ENCODE data around the gene CAPZA1.

The CAPZA1 gene

DNA sequence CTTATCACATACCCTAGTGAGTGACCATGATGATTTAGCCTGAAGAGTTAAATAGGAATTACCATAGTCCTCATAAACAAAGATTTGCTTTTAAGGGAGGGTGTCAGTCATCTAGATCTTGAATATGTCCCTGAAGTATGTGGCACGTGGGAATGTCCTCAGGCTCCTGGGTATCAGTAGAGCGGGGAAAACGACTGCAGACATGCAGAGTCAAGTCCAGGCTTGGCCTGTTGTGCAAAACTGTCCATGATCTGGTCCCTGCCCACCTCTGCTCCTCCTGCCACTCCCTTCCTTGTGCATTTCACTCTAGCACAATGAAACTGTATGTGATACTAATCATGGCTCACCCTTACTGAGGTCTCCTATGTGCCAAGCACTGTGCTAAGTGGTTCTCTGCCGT, 67.7 kb downstream of the CAPZA1 start:
- no peak overlapping the region for H3K4me3 Mint-ChIP-seq
- peaks cover 17% of the 10 kb centered on the region for H3K4me1 Mint-ChIP-seq
- H3K27me3 Mint-ChIP-seq (ENCODE audit: low read depth), result no peaks in the 10 kb centered on the region
- H3K27ac Mint-ChIP-seq, result no peak overlapping the region
- peaks cover 40% of the 10 kb centered on the region for H3K36me3 Mint-ChIP-seq (ENCODE audit: low read depth)
- TF ChIP-seq, protein P1, sequence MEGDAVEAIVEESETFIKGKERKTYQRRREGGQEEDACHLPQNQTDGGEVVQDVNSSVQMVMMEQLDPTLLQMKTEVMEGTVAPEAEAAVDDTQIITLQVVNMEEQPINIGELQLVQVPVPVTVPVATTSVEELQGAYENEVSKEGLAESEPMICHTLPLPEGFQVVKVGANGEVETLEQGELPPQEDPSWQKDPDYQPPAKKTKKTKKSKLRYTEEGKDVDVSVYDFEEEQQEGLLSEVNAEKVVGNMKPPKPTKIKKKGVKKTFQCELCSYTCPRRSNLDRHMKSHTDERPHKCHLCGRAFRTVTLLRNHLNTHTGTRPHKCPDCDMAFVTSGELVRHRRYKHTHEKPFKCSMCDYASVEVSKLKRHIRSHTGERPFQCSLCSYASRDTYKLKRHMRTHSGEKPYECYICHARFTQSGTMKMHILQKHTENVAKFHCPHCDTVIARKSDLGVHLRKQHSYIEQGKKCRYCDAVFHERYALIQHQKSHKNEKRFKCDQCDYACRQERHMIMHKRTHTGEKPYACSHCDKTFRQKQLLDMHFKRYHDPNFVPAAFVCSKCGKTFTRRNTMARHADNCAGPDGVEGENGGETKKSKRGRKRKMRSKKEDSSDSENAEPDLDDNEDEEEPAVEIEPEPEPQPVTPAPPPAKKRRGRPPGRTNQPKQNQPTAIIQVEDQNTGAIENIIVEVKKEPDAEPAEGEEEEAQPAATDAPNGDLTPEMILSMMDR (IDR thresholded peaks at IDR 0.05; ENCODE audit: unreplicated experiment in 3 of 3), result no peak
- no peaks in the 10 kb centered on the region for H3K9me3 Mint-ChIP-seq

DNA sequence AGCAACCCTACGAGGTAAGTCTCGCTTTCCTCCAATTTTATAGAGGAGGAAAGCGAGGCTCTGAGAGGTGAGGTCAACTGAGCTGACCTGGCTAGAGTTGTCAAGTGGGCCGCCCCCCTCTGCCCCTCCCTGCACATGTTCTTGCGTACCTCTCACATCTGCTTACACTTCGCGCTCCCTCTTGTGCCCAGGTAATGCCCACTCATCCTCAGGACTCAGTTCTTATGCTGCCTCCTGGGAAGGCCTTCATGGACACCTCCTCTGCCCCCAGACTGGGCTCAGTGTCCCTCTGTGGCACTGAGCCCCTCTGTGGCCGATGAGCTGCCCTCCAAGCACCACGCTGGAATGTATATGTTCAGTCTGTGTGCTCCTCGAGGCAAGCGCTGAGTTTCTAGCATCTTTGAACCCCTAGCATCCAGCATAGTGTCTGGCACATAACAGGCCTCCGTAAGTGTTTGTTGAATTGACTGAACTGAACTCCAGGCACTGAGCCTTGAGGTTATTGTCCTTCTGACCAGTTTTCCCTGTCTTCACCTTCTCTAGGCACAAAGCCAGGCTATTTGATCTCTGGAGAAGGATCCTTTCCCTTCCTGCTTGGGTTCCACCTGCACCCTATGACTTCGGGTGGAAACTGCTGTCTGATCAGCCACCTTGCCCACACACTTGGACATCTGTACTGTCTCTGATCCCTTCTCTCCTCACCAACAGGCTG, 68.3 kb downstream of the CAPZA1 start:
- H3K27me3 Mint-ChIP-seq (ENCODE audit: low read depth), result no peaks in the 10 kb centered on the region
- H3K4me1 Mint-ChIP-seq, result peaks cover 17% of the 10 kb centered on the region
- H3K4me3 Mint-ChIP-seq, result no peak overlapping the region
- peak overlapping the region; percentile 76 to 81 (median 77) for H3K27ac Mint-ChIP-seq
- H3K9me3 Mint-ChIP-seq, result no peaks in the 10 kb centered on the region
- H3K36me3 Mint-ChIP-seq (ENCODE audit: low read depth), result peaks cover 42% of the 10 kb centered on the region
- TF ChIP-seq, protein P1 (IDR thresholded peaks at IDR 0.05; ENCODE audit: unreplicated experiment in 3 of 3), result no peak

DNA sequence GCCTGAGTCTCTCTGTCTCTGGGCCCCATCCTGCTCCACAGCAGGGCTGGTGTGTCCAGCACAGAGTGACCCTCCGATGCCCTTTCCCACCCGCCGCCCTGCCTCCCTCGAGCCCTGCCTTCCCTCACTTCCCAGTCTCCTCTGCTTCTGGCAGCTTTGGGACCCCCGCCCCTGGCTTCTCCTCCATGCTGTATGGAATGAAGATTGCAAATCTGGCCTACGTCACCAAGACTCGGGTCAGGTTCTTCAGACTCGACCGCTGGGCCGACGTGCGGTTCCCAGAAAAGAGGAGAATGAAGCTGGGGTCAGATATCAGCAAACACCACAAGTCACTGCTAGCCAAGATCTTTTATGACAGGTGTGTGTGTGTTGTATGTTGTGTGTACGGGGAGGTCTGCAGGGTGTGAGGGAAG, 69.2 kb downstream of the CAPZA1 start:
- Mint-ChIP-seq H3K27me3 (ENCODE audit: low read depth) (no peaks in the 10 kb centered on the region), H3K9me3 (no peaks in the 10 kb centered on the region), H3K4me3 (peak overlapping the region in 2 of 3 experiments; percentile 3 to 17), H3K36me3 (ENCODE audit: low read depth) (peaks cover 44% of the 10 kb centered on the region), H3K27ac (peak overlapping the region; percentile 76 to 81 (median 77)), H3K4me1 (peaks cover 17% of the 10 kb centered on the region)
- TF ChIP-seq, protein P1 (IDR thresholded peaks at IDR 0.05; ENCODE audit: unreplicated experiment in 3 of 3), result no peak

DNA sequence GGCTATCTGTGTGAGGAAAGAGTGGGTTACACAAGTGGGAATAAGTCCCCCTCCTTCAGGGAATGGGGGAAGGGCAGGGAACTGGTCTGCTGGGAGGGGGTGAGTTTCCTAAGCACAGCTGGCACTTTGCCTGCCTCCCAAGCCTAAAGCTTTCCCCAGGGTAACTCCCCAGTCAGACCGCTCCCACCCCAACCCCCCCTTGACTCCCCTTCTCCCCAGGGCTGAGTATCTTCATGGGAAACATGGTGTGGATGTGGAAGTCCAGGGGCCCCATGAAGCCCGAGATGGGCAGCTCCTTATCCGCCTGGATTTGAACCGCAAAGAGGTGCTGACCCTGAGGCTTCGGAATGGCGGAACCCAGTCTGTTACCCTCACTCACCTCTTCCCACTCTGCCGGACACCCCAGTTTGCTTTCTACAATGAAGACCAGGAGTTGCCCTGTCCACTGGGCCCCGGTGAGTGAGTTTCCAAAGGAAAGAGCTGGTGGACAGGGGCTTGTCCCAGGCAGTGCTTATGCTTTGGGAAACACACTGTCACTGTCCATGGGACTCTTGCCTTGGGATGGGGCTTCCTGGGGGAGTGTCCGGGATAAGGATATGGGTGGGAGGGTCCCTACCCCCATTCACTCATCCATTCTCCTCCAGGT, 69.7 kb downstream of the CAPZA1 start:
- H3K4me1 Mint-ChIP-seq, result peaks cover 17% of the 10 kb centered on the region
- peaks cover 45% of the 10 kb centered on the region for H3K36me3 Mint-ChIP-seq (ENCODE audit: low read depth)
- H3K27ac Mint-ChIP-seq, result peak overlapping the region; percentile 76 to 81 (median 77)
- no peaks in the 10 kb centered on the region for H3K9me3 Mint-ChIP-seq
- H3K4me3 Mint-ChIP-seq, result no peak overlapping the region
- H3K27me3 Mint-ChIP-seq (ENCODE audit: low read depth), result no peaks in the 10 kb centered on the region
- TF ChIP-seq, protein P1 (IDR thresholded peaks at IDR 0.05; ENCODE audit: unreplicated experiment in 3 of 3), result no peak

DNA sequence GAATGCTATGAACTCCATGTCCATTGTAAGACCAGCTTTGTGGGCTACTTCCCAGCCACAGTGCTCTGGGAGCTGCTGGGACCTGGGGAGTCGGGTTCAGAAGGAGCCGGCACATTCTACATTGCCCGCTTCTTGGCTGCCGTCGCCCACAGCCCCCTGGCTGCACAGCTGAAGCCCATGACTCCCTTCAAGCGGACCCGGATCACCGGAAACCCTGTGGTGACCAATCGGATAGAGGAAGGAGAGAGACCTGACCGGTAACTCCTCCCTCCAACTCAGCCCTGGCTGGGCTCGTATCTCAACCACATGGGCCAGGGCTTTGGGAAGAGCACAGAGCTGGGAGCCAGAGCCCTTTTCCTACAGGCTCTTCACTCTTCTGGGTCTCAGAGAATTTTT, 70.2 kb downstream of the CAPZA1 start:
- Mint-ChIP-seq H3K4me3 (no peak overlapping the region), H3K9me3 (no peaks in the 10 kb centered on the region), H3K27ac (no peak overlapping the region), H3K36me3 (ENCODE audit: low read depth) (peaks cover 45% of the 10 kb centered on the region), H3K27me3 (ENCODE audit: low read depth) (no peaks in the 10 kb centered on the region), H3K4me1 (peaks cover 17% of the 10 kb centered on the region)
- TF ChIP-seq, protein P1 (IDR thresholded peaks at IDR 0.05; ENCODE audit: unreplicated experiment in 3 of 3), result no peak
